Activated CD4-positive, alpha-beta T cell treated with anti-CD3 and anti-CD28 coated beads, Interleukin-2, Interleukin-6, amounts not matched to agents 100 ng/mL and 50 ng/mL, durations not matched to agents 16 hours and 8 hours (primary cell): Measurements from ENCODE around the gene MTHFD1L.
"Not testable (repeated sequence)": the region's sequence is repeated elsewhere in the genome, so short reads cannot be mapped to it uniquely, and the experiment has no call there.

Source experiments
- DNase-seq: peaks from one replicate; pipeline ENCODE4 v3.0.0-alpha.2; 2020

MTHFD1L gene

GRCh38 chr6:151021896-151022295 is 156.4 kb downstream of the MTHFD1L start:
- no peak for DNase-seq

- no peak for DNase-seq
Observed at GRCh38 chr6:151022492-151022891, 157.0 kb downstream of the MTHFD1L start.

- no peak for DNase-seq
Observed at GRCh38 chr6:151023342-151023741, 157.8 kb downstream of the MTHFD1L start.

GRCh38 chr6:151024597-151024996 is 159.1 kb downstream of the MTHFD1L start:
- no peak for DNase-seq

- no peak for DNase-seq
Observed at GRCh38 chr6:151025076-151025475, 159.6 kb downstream of the MTHFD1L start.

- no peak for DNase-seq
Observed at GRCh38 chr6:151026041-151026663, 160.7 kb downstream of the MTHFD1L start.

GRCh38 chr6:151027295-151027747 is 161.8 kb downstream of the MTHFD1L start:
- DNase-seq = no peak

- DNase-seq = peak; percentile 34
Observed at GRCh38 chr6:151027936-151028838, 162.7 kb downstream of the MTHFD1L start.

GRCh38 chr6:151029970-151030369 is 164.5 kb downstream of the MTHFD1L start:
- no peak for DNase-seq

- no peak for DNase-seq
Observed at GRCh38 chr6:151032034-151032433, 166.5 kb downstream of the MTHFD1L start.

- no peak for DNase-seq
Observed at GRCh38 chr6:151034825-151035781, 169.6 kb downstream of the MTHFD1L start.

GRCh38 chr6:151036211-151036721 is 170.8 kb downstream of the MTHFD1L start:
- DNase-seq = peak; percentile 25

GRCh38 chr6:151036869-151037680 is 171.6 kb downstream of the MTHFD1L start:
- DNase-seq = peak; percentile 81

GRCh38 chr6:151038616-151039015 is 173.1 kb downstream of the MTHFD1L start:
- DNase-seq = no peak

GRCh38 chr6:151040888-151041521 is 175.5 kb downstream of the MTHFD1L start:
- DNase-seq = not testable (repeated sequence)

GRCh38 chr6:151041686-151042085 is 176.2 kb downstream of the MTHFD1L start:
- no peak for DNase-seq

- not testable (repeated sequence) for DNase-seq
Observed at GRCh38 chr6:151042911-151043330, 177.4 kb downstream of the MTHFD1L start.

GRCh38 chr6:151043944-151044343 is 178.4 kb downstream of the MTHFD1L start:
- DNase-seq = no peak

- DNase-seq = no peak
Observed at GRCh38 chr6:151044465-151045441, 179.3 kb downstream of the MTHFD1L start.
